PC-3 (cell line): ENCODE data around the gene MTHFD1.

Source experiments
- CTCF ChIP-seq: fragments of 300-600 bp; sonication (generic); conservative IDR thresholded peaks from 2 replicates; pipeline ENCODE4 v1.5.1; 2017; ENCODE audit warnings: antibody characterized with exemption, low read depth, mild to moderate bottlenecking, low read length
- EZH2 ChIP-seq: fragments of 300-600 bp; sonication (generic); IDR thresholded peaks from one replicate; pipeline ENCODE4 v1.6.1; 2017; ENCODE audit warnings: antibody characterized with exemption, mild to moderate bottlenecking, low read length; ENCODE audit not compliant: unreplicated experiment

- TF ChIP-seq EZH2 (no peak), CTCF (no peak)
These were observed 22.8 kb downstream of the MTHFD1 start for GRCh38 chr14:64411001-64411400.
